ENCODE measurements around the gene SSR1.

GRCh38 chr6:7247828-7248227 is 65.2 kb downstream of the SSR1 start:
- TF ChIP-seq YY1 (IDR thresholded peaks at IDR 0.05; ENCODE audit: insufficient read depth, insufficient read length) (no peak), SUZ12 (IDR thresholded peaks at IDR 0.05; ENCODE audit: extremely low read depth, insufficient read depth, insufficient read length) (no peak)
